SK-N-SH treated with all-trans-retinoic acid at 6 μM for 48 hours (cell line): ENCODE measurements around the gene CDC42EP2.

Experiments used
- ATAC-seq: fragments of 200-7000 bp; cut with Tn5 transposase; 3 replicates; pipeline ENCODE4 v1.9.1; 2020; ENCODE audit warnings: mild to moderate bottlenecking, moderate library complexity
- BACH2 ChIP-seq: fragments of 250-450 bp; sonication (Bioruptor Pico); IDR thresholded peaks from 2 replicates; pipeline ENCODE4 v1.9.0; 2021; ENCODE audit warnings: mild to moderate bottlenecking, borderline replicate concordance
- CSDC2 ChIP-seq: fragments of 250-450 bp; sonication (Bioruptor Pico); IDR thresholded peaks from 2 replicates; pipeline ENCODE4 v1.5.0; 2020; ENCODE audit warnings: mild to moderate bottlenecking, moderate library complexity
- ESRRG ChIP-seq: fragments of 250-450 bp; sonication (Bioruptor Pico); IDR thresholded peaks from 2 replicates; pipeline ENCODE4 v1.6.1; 2021; ENCODE audit warnings: mild to moderate bottlenecking
- GLIS3 ChIP-seq: fragments of 250-450 bp; sonication (Bioruptor Pico); IDR thresholded peaks from 2 replicates; pipeline ENCODE4 v1.5.0; 2020; ENCODE audit warnings: mild to moderate bottlenecking, moderate library complexity
- ISL1 ChIP-seq: fragments of 250-450 bp; sonication (Bioruptor Pico); IDR thresholded peaks from 2 replicates; pipeline ENCODE4 v2.1.2; 2022; ENCODE audit warnings: mild to moderate bottlenecking, moderate library complexity
- OSR1 ChIP-seq: fragments of 250-450 bp; sonication (Bioruptor Pico); IDR thresholded peaks from 2 replicates; pipeline ENCODE4 v1.8.0; 2022; ENCODE audit warnings: moderate library complexity, mild to moderate bottlenecking, inconsistent platforms
- PPARA ChIP-seq: fragments of 250-450 bp; sonication (Bioruptor Pico); IDR thresholded peaks from 2 replicates; pipeline ENCODE4 v1.5.0; 2020; ENCODE audit warnings: mild to moderate bottlenecking, borderline replicate concordance
- RARB ChIP-seq: fragments of 250-450 bp; sonication (Bioruptor Pico); IDR thresholded peaks from 2 replicates; pipeline ENCODE4 v1.8.0; 2021; ENCODE audit warnings: mild to moderate bottlenecking, moderate library complexity
- SNAI2 ChIP-seq: fragments of 250-450 bp; sonication (Bioruptor Pico); IDR thresholded peaks from 2 replicates; pipeline ENCODE4 v1.5.0; 2020; ENCODE audit warnings: mild to moderate bottlenecking, moderate library complexity
- TCF4 ChIP-seq: fragments of 250-450 bp; sonication (Bioruptor Pico); IDR thresholded peaks from 2 replicates; pipeline ENCODE4 v1.8.0; 2021; ENCODE audit warnings: mild to moderate bottlenecking, moderate library complexity, borderline replicate concordance
- TOX ChIP-seq: fragments of 250-450 bp; sonication (Bioruptor Pico); IDR thresholded peaks from 2 replicates; pipeline ENCODE4 v1.8.0; 2021; ENCODE audit warnings: mild to moderate bottlenecking, moderate library complexity, borderline replicate concordance
- ZC3H10 ChIP-seq: fragments of 250-450 bp; sonication (Bioruptor Pico); IDR thresholded peaks from 2 replicates; pipeline ENCODE4 v1.5.1; 2021; ENCODE audit warnings: mild to moderate bottlenecking, moderate library complexity
- ZFP3 ChIP-seq: fragments of 250-450 bp; sonication (Bioruptor Pico); IDR thresholded peaks from 2 replicates; pipeline ENCODE4 v1.5.0; 2020; ENCODE audit warnings: mild to moderate bottlenecking, moderate library complexity
- ZFP30 ChIP-seq: fragments of 450-650 bp; formaldehyde crosslinking; IDR thresholded peaks from 2 replicates; pipeline ENCODE4 v1.5.0; 2022; ENCODE audit warnings: mild to moderate bottlenecking, moderate library complexity
- ZNF565 ChIP-seq: fragments of 450-650 bp; formaldehyde crosslinking; conservative IDR thresholded peaks from 2 replicates; pipeline ENCODE4 v1.5.0; 2020; ENCODE audit warnings: low read depth, mild to moderate bottlenecking, moderate library complexity
- ZNF70 ChIP-seq: fragments of 450-650 bp; formaldehyde crosslinking; IDR thresholded peaks from 2 replicates; pipeline ENCODE4 v1.5.0; 2020; ENCODE audit warnings: mild to moderate bottlenecking, moderate library complexity
- ZNF8 ChIP-seq: fragments of 450-650 bp; formaldehyde crosslinking; IDR thresholded peaks from 2 replicates; pipeline ENCODE4 v1.5.0; 2020; ENCODE audit warnings: mild to moderate bottlenecking, moderate library complexity
- TF ChIP-seq, protein P1 (sequence below): fragments of 250-450 bp; sonication (Bioruptor Pico); IDR thresholded peaks from 2 replicates; pipeline ENCODE4 v1.8.0; 2020; ENCODE audit warnings: mild to moderate bottlenecking, moderate library complexity, borderline replicate concordance
- TF ChIP-seq, protein P2 (sequence below): fragments of 250-450 bp; sonication (Bioruptor Pico); IDR thresholded peaks from 2 replicates; pipeline ENCODE4 v1.5.1; 2021; ENCODE audit warnings: mild to moderate bottlenecking, moderate library complexity
- TF ChIP-seq, protein P3 (sequence below): fragments of 250-450 bp; sonication (Bioruptor Pico); IDR thresholded peaks from 2 replicates; pipeline ENCODE4 v1.5.1; 2020; ENCODE audit warnings: low read depth, mild to moderate bottlenecking, moderate library complexity

The CDC42EP2 gene

DNA sequence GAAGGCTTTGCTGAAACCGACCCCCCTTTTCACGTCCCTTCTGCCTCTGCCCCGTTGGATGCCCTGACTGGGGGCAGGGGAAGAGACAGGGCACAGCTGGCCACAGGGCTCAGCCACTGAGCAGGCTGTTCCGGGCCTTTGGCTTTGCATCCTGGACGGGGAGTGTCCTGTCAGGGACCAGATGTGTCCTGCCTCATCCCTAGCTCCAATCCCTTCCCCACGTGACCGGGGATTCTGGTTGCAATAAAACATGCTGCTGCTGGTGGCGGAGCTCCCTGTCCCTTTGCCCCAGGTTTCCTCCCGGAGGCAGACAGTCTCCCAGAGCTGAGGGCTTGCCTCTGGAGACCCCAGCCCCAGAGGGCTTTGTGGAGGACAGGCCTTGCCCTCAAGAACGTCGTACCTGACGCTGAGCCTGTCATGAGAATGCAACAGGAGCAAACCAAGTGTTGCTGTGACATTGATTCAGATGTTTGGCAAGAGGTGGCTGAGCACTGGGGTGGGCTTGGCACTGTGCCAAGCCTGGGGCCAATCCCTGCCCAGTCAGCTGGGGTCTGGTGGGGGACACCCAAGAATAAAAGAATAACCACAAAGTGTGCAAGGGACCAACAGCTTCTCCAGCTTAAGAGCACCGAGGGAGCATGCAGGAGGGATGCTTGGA is 7.3 kb downstream of the CDC42EP2 start (continued):
- TF ChIP-seq CSDC2 (CRISPR knock-in tag) = no peak

DNA sequence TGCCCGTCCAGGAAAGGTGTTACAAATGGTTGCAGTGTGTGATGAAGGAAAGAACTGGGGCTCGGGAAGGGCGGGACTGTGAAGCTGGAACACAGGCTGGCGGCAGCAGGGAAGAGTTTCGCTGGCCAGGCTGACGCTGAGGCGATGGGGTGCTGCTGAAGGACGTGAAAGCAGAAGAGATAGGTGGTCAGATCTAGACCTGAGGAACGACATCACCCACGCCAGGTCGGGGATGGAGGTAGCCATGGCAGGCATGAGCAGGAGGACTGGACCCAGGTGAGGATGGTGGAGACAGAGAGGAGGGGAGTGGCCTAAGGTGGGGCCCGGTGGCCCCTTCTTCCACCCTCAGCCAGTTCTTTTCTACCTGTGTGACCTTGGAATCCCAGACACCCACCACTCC is 9.1 kb downstream of the CDC42EP2 start:
- no peak; the same call in 2 of the 3 replicates for ATAC-seq
- TF ChIP-seq ZNF565 (no peak), OSR1 (no peak), ESRRG (CRISPR knock-in tag) (no peak), CSDC2 (CRISPR knock-in tag) (no peak), TCF4 (CRISPR knock-in tag) (no peak), BACH2 (CRISPR knock-in tag) (no peak), PPARA (CRISPR knock-in tag) (no peak), RARB (CRISPR knock-in tag) (no peak), ZNF8 (CRISPR knock-in tag) (no peak), SNAI2 (CRISPR knock-in tag) (no peak), ZC3H10 (CRISPR knock-in tag) (no peak), ZNF70 (CRISPR knock-in tag) (no peak)
- TF ChIP-seq, protein P1, sequence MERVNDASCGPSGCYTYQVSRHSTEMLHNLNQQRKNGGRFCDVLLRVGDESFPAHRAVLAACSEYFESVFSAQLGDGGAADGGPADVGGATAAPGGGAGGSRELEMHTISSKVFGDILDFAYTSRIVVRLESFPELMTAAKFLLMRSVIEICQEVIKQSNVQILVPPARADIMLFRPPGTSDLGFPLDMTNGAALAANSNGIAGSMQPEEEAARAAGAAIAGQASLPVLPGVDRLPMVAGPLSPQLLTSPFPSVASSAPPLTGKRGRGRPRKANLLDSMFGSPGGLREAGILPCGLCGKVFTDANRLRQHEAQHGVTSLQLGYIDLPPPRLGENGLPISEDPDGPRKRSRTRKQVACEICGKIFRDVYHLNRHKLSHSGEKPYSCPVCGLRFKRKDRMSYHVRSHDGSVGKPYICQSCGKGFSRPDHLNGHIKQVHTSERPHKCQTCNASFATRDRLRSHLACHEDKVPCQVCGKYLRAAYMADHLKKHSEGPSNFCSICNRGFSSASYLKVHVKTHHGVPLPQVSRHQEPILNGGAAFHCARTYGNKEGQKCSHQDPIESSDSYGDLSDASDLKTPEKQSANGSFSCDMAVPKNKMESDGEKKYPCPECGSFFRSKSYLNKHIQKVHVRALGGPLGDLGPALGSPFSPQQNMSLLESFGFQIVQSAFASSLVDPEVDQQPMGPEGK = no peak
- TF ChIP-seq, protein P2, sequence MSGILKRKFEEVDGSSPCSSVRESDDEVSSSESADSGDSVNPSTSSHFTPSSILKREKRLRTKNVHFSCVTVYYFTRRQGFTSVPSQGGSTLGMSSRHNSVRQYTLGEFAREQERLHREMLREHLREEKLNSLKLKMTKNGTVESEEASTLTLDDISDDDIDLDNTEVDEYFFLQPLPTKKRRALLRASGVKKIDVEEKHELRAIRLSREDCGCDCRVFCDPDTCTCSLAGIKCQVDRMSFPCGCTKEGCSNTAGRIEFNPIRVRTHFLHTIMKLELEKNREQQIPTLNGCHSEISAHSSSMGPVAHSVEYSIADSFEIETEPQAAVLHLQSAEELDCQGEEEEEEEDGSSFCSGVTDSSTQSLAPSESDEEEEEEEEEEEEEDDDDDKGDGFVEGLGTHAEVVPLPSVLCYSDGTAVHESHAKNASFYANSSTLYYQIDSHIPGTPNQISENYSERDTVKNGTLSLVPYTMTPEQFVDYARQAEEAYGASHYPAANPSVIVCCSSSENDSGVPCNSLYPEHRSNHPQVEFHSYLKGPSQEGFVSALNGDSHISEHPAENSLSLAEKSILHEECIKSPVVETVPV (CRISPR knock-in tag) = no peak

DNA sequence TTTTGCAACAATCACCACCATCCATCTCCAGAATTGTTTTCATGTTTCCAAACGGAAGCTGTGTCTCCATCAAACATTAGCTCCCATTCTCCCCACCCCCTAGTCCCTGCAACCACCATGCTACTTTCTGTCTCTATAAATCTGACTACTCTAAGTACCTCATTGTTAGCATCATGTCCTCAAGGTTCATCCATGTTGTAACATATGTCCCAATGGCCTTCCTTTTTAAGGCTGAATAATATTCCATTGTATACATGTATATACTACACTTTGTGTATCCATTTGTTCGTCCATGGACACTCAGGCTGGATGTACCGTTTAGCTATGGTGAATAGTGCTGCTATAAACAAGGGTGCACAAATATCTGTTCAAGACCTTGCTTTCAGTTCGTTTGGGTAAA is 10.8 kb downstream of the CDC42EP2 start:
- TF ChIP-seq PPARA (CRISPR knock-in tag) (no peak), RARB (CRISPR knock-in tag) (no peak), BACH2 (CRISPR knock-in tag) (no peak), ESRRG (CRISPR knock-in tag) (no peak), ISL1 (no peak), ZFP3 (no peak), SNAI2 (CRISPR knock-in tag) (no peak), CSDC2 (CRISPR knock-in tag) (no peak), ZNF565 (no peak), GLIS3 (CRISPR knock-in tag) (no peak), ZC3H10 (CRISPR knock-in tag) (no peak), ZNF70 (CRISPR knock-in tag) (no peak)
- TF ChIP-seq, protein P3, sequence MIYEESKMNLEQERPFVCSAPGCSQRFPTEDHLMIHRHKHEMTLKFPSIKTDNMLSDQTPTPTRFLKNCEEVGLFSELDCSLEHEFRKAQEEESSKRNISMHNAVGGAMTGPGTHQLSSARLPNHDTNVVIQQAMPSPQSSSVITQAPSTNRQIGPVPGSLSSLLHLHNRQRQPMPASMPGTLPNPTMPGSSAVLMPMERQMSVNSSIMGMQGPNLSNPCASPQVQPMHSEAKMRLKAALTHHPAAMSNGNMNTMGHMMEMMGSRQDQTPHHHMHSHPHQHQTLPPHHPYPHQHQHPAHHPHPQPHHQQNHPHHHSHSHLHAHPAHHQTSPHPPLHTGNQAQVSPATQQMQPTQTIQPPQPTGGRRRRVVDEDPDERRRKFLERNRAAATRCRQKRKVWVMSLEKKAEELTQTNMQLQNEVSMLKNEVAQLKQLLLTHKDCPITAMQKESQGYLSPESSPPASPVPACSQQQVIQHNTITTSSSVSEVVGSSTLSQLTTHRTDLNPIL (CRISPR knock-in tag) = no peak
- TF ChIP-seq, protein P2 (CRISPR knock-in tag) = no peak
- TF ChIP-seq, protein P1 = no peak
- TF ChIP-seq, all 23 proteins: peak for 0
- ATAC-seq = no peak

DNA sequence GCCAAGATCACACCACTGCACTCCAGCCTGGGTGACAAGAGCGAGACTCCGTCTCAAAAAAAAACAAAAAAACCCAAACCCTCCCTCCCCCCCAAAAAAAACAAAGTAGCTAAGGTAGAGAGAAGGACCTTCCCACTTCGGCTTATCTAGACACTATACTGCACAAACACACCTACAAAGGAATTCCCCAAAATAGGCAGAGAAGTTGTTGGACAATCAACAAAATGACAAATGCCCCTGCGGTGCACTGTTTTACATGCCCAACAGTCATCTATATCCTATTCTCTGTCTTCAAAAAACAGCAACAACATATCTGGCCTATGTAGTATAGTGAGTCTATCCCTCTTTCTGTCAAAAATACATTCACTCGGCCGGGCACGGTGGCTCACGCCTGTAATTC is 12.4 kb downstream of the CDC42EP2 start:
- no peak for ATAC-seq
- TF ChIP-seq ZNF8 (CRISPR knock-in tag) (no peak), CSDC2 (CRISPR knock-in tag) (no peak), ZFP30 (CRISPR knock-in tag) (no peak), OSR1 (no peak), PPARA (CRISPR knock-in tag) (no peak), SNAI2 (CRISPR knock-in tag) (no peak), TCF4 (CRISPR knock-in tag) (no peak), BACH2 (CRISPR knock-in tag) (no peak), ISL1 (no peak), ESRRG (CRISPR knock-in tag) (no peak), GLIS3 (CRISPR knock-in tag) (no peak), ZFP3 (no peak), TOX (CRISPR knock-in tag) (no peak), ZC3H10 (CRISPR knock-in tag) (no peak)
- TF ChIP-seq, protein P3 (CRISPR knock-in tag) = no peak
- TF ChIP-seq, protein P2 (CRISPR knock-in tag) = no peak
